RWPE2 (cell line): Measurements from ENCODE around the gene OSTN.

Source experiments
- ATAC-seq: fragments of 200-7000 bp; cut with Tn5 transposase; 3 replicates; pipeline ENCODE4 v1.9.1; 2021; ENCODE audit warnings: low read depth
- DNase-seq: peaks from one replicate; pipeline ENCODE4 v3.0.0-alpha.2; 2020; ENCODE audit warnings: low spot score
- H3K27ac ChIP-seq: fragments of 450-650 bp; 2 replicates; pipeline ENCODE4 v1.5.1; 2017; ENCODE audit warnings: mild to moderate bottlenecking; ENCODE audit not compliant: poor library complexity, severe bottlenecking
- H3K27me3 ChIP-seq: fragments of 250-450 bp; sonication (Bioruptor Pico); 2 replicates; pipeline ENCODE4 v1.5.1; 2021; ENCODE audit warnings: mild to moderate bottlenecking, moderate library complexity; ENCODE audit not compliant: insufficient read depth, poor library complexity, severe bottlenecking
- H3K36me3 ChIP-seq: fragments of 250-450 bp; sonication (Bioruptor Pico); 2 replicates; pipeline ENCODE4 v1.5.1; 2020; ENCODE audit warnings: low read depth, mild to moderate bottlenecking, moderate library complexity
- H3K4me1 ChIP-seq: fragments of 250-450 bp; sonication (Bioruptor Pico); 2 replicates; pipeline ENCODE4 v1.5.1; 2021; ENCODE audit warnings: mild to moderate bottlenecking, moderate library complexity; ENCODE audit not compliant: insufficient read depth, poor library complexity, severe bottlenecking
- H3K4me3 ChIP-seq: fragments of 250-450 bp; sonication (Bioruptor Pico); 2 replicates; pipeline ENCODE4 v1.5.1; 2021; ENCODE audit warnings: mild to moderate bottlenecking, moderate library complexity; ENCODE audit not compliant: severe bottlenecking
- H3K9me3 ChIP-seq: fragments of 250-450 bp; sonication (Bioruptor Pico); 2 replicates; pipeline ENCODE4 v1.5.1; 2021; ENCODE audit warnings: mild to moderate bottlenecking, moderate library complexity; ENCODE audit not compliant: severe bottlenecking
- TF ChIP-seq, protein P1 (sequence below): fragments of 450-650 bp; IDR thresholded peaks from one replicate; pipeline ENCODE4 v1.5.1; 2017; ENCODE audit warnings: mild to moderate bottlenecking, moderate library complexity; ENCODE audit not compliant: poor library complexity, severe bottlenecking

OSTN gene, protein sequence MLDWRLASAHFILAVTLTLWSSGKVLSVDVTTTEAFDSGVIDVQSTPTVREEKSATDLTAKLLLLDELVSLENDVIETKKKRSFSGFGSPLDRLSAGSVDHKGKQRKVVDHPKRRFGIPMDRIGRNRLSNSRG

GRCh38 chr3:191198932-191199331 lies at the start of gene OSTN:
TSS of gene OSTN (plus strand) at chr3:191199241. CDS start at chr3:191212533, 13,292 bp downstream.
- TF ChIP-seq, protein P1, sequence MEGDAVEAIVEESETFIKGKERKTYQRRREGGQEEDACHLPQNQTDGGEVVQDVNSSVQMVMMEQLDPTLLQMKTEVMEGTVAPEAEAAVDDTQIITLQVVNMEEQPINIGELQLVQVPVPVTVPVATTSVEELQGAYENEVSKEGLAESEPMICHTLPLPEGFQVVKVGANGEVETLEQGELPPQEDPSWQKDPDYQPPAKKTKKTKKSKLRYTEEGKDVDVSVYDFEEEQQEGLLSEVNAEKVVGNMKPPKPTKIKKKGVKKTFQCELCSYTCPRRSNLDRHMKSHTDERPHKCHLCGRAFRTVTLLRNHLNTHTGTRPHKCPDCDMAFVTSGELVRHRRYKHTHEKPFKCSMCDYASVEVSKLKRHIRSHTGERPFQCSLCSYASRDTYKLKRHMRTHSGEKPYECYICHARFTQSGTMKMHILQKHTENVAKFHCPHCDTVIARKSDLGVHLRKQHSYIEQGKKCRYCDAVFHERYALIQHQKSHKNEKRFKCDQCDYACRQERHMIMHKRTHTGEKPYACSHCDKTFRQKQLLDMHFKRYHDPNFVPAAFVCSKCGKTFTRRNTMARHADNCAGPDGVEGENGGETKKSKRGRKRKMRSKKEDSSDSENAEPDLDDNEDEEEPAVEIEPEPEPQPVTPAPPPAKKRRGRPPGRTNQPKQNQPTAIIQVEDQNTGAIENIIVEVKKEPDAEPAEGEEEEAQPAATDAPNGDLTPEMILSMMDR = no peak
- H3K27ac ChIP-seq = no peak within 1 kb of the TSS
- no peak within 1 kb of the TSS for H3K4me3 ChIP-seq
- DNase-seq (no peak), ATAC-seq (no peak)
- H3K9me3 ChIP-seq = no peaks in the 10 kb centered on the region
- no peaks in the 10 kb centered on the region for H3K27me3 ChIP-seq
- no peaks in the 10 kb centered on the region for H3K4me1 ChIP-seq
- no peaks in the 10 kb centered on the region for H3K36me3 ChIP-seq

DNA sequence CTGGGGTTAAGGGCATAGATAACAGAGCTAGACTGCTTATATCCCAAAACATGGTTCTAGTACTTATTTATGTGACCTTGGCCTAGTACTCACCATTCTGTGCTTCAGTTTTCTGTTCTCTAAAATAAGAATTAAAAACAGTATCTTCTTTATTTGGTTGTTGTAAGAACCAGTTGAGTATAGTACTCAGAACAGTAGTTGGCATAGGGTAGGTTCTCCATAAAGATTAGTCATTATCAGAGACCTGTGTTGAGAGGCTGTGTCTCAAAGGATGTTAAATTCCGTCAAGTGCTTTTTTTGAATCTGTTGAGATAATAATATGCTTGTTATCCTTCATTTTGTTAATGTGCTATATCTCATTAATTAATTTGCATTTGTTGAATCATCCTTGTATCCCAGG lies 47.4 kb upstream of the OSTN start:
- ATAC-seq (no peak), DNase-seq (no peak)
- Histone ChIP-seq H3K4me3 (no peak overlapping the region), H3K27ac (no peak overlapping the region), H3K27me3 (no peaks in the 10 kb centered on the region), H3K9me3 (no peaks in the 10 kb centered on the region), H3K4me1 (no peaks in the 10 kb centered on the region), H3K36me3 (no peaks in the 10 kb centered on the region)
- TF ChIP-seq, protein P1 = no peak

GRCh38 chr3:191154827-191155226 lies 44.2 kb upstream of the OSTN start:
- Histone ChIP-seq H3K27me3 (no peaks in the 10 kb centered on the region), H3K36me3 (no peaks in the 10 kb centered on the region), H3K27ac (no peak overlapping the region), H3K4me1 (no peaks in the 10 kb centered on the region), H3K4me3 (no peak overlapping the region), H3K9me3 (no peaks in the 10 kb centered on the region)
- TF ChIP-seq, protein P1 = no peak
- ATAC-seq (no peak), DNase-seq (no peak)

DNA sequence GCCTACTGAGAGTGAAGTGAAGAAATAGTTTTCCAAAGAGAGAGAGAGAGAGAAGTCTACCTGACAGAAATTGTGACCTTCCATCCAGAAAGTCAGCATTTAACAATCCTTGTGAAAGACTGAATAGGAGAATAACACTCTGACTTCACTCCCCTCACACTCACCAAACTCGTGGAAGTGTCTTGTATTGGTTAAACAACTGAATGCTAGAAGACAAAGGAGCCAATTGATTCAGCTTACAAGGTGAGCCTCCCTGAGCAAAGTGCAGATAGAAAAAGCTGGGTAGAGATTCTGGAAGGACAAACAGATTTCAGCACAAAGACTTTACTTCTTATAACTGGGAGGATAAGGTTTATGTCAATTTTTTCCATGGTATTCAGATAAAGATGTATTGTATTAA lies 40.8 kb upstream of the OSTN start:
- Histone ChIP-seq H3K27me3 (no peaks in the 10 kb centered on the region), H3K4me1 (no peaks in the 10 kb centered on the region), H3K4me3 (no peak overlapping the region), H3K36me3 (no peaks in the 10 kb centered on the region), H3K27ac (no peak overlapping the region), H3K9me3 (no peaks in the 10 kb centered on the region)
- ATAC-seq (no peak), DNase-seq (no peak)
- TF ChIP-seq, protein P1 = no peak

GRCh38 chr3:191158815-191159214 lies 40.2 kb upstream of the OSTN start:
- ATAC-seq (no peak), DNase-seq (no peak)
- H3K4me3 ChIP-seq = no peak overlapping the region
- no peaks in the 10 kb centered on the region for H3K4me1 ChIP-seq
- no peaks in the 10 kb centered on the region for H3K27me3 ChIP-seq
- H3K9me3 ChIP-seq = no peaks in the 10 kb centered on the region
- TF ChIP-seq, protein P1 = no peak
- no peaks in the 10 kb centered on the region for H3K36me3 ChIP-seq
- H3K27ac ChIP-seq = no peak overlapping the region
